DLD1 (cell line): ENCODE data around the gene GOLPH3.
"Not testable (repeated sequence)": the region's sequence is repeated elsewhere in the genome, so short reads cannot be mapped to it uniquely, and the experiment has no call there.

Experiments
- in situ Hi-C: cut with HindIII; loops from 2 replicates; pipeline ENCODE4 v1.10.0; 2017; ENCODE audit warnings: low sequenced_read_pairs

GOLPH3 gene

DNA sequence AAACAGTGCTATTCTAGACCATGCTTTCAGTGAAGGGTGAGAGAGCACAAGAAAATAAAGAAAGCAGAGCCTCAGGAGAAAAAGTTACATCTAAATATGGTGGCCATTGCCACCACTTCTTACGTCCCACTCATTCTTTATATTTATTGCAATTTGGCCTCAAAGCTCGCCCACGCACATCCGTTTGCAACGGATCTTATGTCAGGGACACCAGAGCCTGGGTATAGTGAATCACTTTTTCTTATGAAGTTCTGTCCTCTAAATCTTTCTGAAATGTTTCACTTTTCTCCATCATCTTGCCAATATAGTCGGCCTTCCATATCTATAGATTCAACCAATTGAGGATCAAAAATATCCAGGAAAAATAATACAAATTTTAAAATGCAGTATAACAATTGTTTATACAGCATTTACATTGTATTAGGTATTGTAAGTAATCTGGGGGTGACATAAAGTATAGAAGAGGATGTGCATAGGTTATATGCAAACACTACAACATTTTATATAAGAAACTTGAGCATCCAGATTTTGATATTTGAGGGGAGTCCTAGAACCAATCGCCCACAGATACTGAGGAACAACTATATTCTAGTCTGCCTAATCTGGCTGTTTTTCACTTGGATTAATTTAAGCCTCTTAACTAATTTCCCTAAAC lies 35.2 kb downstream of the GOLPH3 start:
- in situ Hi-C loops: no loop called here

DNA sequence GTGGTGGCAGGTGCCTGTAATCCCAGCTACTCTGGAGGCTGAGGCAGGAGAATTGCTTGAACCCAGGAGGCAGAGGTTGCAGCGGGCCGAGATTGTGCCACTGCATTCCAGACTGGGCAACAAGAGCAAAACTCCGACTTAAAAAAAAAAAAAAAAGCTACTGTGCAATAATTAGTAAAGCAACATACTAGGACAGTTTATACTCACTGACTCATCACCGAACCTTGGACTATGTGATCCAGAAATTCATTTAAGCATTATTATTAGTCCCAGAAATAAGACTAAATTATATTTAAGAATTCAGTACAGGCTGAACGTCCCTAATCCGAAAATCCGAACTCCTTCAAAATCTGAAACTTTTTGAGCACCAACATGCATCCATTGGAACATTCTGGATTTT lies 37.8 kb downstream of the GOLPH3 start:
- in situ Hi-C loops: no loop called here

DNA sequence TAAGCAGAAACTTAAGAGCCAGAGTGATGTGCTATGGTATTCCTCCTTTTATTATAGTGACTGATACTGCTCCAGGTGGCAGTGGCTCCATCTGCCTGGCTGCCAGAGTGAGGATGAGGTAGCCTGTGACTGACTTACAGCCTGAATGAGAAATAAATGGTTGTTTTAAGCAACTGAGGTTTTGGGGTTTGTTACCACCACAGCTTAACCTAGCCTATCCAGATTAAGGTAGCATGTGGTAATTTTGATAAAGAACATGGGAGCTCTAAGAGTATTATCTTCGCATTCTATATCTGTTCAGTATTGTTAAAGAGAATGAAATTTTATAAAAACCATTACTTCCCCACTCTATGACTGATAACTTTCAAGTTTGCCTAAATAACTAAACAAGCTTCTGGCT lies 39.0 kb downstream of the GOLPH3 start:
- in situ Hi-C loops: no loop called here

DNA sequence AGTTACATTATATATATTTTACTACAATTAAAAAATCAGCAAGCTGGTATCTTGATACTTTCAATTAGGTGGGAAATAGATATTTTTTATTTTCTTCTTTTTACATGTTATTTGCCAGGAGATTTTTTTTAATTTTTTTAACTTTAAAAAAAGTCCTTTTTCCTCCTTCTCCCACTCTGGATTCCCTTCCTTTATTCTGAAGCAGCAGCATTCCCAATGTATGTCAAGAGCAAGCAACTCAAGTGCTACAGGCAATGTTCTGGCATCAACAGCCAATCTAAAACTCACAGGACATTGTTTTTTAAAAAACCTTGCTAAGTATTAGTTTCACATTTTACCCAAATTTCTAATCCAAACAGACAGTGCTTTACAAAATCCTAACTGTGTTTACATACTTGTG lies 41.4 kb downstream of the GOLPH3 start:
- in situ Hi-C loops: no loop called here

DNA sequence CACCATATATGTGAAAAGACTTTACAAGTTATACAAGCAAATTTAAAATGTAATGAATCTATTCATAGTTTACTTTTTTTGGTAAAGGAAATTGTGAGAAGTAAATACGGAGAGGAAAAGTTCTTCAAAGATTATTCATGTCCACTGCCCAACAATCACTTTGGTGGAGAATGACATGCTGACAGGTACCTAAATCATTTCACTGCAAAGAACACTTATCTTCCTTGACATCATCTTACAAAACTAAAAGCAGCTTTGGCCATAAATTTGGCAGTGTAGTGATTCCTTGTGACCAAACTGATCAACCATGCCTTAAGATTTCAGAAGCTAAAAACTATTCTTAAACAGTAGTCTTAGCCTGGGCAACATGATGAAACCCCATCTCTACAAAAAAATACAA lies 42.5 kb downstream of the GOLPH3 start:
- in situ Hi-C loops: no loop called here

DNA sequence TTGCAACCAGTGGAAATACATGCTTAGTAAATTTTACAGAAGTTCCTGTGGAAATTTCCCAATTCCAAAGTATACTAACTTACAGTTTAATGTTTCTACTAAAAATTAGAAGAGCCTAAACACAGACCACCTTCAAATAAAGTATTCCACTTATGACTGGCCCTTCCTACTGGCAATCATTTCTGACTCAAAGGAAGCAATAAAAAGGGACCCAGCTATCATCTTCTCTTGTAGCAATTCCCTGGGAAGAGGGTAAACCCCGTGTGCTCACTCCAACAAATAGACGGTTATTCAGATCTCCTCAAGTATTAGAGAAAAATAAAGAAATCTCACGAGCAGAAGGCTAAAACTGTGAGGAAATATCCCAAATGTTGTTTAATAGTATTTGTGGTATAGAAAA lies 43.3 kb downstream of the GOLPH3 start:
- in situ Hi-C loops: no loop called here

DNA sequence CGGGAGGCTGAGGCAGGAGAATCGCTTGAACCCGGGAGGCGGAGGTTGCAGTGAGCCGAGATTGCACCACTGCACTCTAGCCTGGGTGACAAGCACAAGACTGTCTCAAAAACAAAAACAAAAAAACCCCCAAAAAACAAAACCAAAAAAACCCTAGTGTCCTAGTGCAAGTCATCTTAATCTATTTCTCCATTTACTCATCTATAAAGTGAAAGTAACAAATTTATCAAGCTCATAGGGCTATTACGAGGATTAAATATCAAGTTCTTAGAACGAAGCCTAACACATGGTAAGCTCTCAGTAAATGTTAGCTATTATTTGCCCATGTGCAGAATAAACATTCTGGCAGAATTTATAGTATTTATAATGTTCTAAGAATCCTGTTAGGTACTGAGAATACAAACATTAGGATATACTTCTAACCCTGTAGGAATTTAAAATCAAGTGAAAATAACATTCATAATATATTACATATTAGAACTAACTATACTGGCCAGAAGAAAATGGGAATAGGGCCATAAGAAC lies 45.0 kb downstream of the GOLPH3 start:
- in situ Hi-C loops: no loop called here

DNA sequence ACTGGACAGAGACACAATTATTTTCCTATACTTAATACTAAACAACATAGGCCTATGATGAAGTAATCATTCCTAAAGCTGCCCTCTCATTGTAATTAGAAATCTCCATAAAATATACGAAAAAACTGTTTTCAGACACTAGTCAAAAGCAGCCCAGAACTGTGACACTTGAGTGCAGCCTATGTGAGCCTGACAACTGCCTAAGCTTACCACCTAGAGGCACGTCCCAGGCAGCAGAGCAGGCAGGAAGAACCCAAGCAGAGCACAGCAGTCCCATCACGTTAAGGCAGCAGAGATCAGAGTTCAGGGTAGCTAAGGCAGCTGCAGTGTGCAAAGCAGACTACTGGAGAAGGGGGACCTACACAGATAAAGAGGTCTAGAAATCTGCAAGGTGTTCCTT lies 46.4 kb downstream of the GOLPH3 start:
- in situ Hi-C loops: no loop called here

DNA sequence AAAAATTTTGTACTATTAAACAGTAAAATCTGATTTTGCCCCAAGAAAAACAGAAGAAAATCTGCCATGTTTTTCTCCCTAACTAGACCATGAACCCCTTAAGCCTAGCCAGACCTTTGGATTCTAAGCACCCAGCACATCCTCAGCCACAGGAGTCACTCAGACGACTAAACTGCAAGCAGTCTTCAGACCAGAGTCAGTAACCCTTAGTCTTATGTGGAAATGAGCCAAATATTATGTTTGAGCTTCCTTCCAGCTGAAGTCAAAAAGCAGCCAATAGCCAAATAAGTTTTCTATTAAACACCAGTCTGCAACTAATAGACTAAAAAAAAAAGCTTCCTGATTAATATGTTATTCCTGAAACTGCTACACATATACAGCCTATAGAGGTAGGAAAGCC lies 47.4 kb downstream of the GOLPH3 start:
- in situ Hi-C loops: no loop called here

DNA sequence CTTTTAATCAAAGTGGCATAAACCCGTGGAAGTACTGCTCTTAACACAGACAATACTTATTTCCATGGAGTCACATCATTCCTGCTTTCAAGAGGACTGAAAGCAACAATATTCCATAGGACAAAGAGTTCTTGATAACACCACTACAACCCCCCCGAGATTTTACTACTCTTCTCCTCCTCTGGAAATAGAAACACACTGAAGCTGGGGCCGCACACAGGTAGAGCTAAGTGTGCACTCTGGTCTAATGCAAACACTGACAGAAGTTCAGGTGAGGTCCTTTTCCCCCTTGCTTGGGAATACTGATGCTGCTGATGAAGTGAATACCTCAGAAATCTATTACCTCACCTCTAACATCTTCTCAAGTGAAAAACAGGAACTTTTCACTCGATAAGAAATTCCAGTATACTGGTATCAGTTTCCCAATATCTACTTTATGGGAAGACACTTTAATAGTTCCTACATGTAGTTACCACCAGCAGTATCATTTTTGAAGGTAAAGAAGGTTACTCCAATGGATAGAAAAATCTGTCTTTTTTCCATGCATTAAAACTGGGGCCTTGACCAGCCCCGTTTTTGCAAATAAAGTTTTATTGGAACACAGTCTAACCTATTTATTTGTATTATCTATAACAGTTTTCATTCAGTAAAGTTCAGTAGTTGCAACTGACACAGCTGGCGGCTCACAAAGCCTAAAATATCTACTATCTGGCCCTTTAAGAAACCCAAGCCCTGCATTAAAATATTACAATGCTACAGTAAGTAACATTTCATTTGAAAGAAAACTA lies 50.0 kb downstream of the GOLPH3 start:
- in situ Hi-C loops: no loop called here

DNA sequence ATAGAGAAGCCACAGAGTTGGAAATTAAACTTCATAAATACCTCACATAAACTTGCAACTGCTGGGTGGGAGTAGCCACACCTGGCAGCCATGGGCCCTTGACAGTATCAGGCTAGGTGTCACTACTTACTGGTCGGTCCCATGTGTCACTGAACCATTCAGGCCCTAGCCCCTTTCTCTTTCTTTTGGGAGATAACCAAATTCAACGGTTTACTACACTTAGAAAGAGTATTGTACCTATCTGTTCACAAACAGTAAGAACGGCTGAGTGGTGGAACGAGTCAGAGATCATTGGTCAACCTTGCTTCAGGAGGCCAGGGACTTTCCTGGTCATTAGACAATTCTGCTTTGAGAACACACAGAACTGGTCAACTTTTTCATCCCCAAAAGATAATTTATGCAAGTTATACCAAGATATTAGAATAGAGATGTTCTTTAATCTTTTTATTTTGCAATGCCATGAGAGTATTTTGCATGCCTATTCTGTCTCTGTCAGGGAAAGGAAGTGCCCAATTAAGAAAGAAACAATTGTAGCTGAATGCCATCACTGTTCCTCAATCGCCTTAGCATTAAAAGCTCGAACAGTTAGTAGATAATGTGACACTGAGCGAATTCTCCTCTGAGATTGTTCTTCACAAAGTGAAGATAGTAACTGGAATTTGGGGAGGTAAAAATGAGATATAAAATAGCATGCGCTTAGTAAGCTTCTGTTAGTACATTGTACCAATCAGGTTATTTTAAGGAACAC lies 50.9 kb downstream of the GOLPH3 start:
- in situ Hi-C loops: no loop called here

DNA sequence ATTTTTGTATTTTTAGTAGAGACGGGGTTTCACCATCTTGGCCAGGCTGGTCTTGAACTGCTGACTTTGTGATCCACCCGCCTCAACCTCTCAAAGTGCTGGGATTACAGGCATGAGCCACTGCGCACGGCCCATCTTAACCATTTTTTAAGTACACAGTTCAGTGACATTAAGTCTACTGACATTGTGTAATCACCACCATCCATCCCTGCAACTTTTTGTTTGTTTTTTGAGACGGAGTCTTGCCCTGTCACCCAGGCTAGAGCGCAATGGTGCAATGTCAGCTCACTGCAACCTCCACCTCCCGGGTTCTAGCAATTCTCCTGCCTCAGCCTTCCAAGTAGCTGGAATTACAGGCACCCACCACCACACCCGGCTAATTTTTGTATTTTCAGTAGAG lies 55.2 kb downstream of the GOLPH3 start:
- in situ Hi-C loops: not testable (repeated sequence)

DNA sequence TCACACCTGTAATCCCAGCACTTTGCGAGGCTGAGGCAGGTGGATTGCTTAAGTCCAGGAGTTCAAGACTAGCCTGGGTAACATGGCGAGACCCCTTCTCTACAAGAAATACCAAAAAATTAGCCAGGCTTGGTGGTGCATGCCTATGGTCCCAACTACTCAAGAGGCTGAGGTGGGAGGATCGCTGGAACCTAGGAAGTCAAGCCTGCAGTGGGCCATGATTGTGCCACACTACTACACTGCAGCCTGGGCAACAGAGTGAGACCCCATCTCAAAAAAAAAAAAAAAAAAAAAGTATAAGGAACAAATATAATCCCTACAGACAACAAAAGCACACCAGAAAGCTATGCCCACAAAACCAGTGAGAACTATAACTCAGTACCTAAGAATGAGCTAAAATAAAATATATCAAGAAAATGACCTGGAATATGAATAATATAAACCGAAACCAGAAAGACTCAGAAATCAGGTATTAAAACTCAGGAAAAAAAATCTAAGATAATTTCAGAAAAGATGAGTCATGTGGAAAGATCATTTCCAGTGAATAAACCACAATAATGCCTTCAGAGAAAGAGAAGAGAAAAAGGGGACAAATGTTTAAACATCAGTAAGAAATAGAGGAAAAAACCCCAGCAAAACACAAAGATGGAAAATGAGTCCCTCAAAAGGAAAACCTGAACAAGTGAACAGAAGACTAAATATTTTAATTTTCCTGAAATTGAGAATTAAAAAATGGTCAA lies 57.4 kb downstream of the GOLPH3 start:
- in situ Hi-C loops: no loop called here

DNA sequence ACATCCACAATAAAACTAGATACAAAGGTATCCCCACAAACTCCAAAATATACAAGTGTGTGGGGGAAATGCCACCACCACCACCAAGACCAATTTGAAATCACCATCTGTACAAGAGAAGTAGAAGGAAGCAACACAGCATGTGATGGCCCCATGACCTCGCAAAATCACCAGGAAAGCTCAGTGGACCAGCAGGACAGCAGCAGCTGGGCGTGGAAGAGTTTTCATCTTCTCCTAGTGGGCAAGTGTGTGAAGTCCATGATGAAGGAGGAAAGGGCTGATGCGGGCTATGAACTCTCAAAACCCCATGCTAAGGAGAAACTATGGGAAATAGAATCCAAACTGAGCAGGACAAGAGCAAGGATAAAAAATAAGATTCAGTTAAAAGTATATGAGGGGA lies 58.1 kb downstream of the GOLPH3 start:
- in situ Hi-C loops: no loop called here

DNA sequence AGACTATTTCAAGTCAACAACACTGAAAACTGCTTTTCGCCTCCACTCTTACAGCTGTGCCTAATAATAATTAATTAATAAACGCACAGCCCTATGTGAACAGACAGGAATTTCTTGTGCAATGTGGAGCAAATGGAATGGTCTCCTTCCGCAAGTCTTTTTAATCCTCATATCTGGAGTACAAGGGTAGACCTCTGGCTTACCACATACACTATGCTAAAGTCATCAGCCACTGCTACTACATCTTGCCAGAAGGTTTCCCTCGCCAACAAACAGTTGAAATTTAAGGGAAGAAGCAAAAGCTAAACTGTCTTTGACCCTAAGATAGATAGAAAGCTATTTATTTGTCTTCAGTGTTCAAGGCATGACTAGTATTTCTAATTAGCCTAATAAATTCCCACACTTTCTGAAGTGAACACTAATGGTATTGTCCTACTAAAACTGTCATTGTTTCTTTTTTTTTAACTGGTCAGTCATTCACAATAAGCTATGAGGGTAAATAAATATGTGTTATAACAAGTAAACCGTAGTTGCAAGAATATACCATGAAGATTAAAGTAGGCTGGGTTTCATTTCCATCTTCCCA lies 63.9 kb downstream of the GOLPH3 start:
- in situ Hi-C loops: no loop called here

DNA sequence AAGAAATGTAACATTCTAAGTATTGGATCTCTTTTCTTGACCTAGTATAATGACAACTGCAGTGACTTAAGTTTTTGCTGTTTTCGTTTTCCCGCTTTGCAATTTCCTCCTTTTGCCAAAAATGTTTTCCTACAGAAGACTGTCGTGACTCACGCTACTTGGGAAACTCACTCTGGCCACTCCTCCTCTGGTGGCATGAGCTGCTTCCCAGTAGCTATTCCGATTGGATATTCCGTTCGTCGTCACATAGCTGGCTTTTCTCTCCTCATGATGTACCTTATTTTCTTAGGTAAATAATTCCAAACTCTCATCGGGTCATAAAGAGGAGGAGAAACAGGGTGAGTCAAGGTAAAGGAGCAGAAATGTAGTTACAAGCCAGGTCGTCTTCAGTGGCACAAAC lies 64.9 kb downstream of the GOLPH3 start:
- in situ Hi-C loops: no loop called here

DNA sequence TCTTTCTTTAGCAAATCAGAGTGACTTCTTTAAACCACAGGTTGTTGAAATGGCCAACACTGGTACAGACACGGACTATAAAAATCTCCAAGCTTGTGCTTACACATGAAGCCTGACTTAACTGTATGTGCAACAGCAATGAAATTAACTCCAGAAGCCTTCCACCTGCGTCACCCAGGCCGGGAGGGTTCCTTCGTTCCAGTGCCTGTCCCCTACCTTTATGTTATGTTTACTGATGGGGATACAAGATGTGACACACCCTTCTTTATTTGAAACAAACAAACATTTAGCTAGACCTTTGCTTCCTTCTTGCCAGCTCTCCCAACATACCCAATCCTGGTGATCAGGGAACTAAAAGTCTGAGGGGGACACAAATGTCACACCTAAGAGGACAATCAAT lies 66.0 kb downstream of the GOLPH3 start:
- in situ Hi-C loops: no loop called here

DNA sequence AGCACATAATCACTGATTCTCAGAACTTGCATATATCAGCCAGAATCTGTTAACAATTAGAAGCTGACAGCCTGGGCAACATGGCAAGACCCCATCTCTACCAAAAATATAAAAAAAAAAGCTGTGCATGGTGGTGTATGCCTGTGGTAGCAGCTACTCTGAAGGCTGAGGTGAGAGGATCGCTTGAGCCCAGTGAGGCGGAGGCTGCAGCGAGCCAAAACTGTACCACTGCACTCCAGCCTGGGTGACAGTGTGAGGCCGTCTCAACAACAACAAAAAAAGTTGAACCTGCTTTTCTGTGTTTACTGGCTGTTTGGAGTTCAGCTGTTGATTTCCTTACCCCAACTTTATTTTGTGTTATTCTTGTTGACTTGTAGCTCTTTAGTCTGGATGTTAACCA lies 66.8 kb downstream of the GOLPH3 start:
- in situ Hi-C loops: no loop called here

DNA sequence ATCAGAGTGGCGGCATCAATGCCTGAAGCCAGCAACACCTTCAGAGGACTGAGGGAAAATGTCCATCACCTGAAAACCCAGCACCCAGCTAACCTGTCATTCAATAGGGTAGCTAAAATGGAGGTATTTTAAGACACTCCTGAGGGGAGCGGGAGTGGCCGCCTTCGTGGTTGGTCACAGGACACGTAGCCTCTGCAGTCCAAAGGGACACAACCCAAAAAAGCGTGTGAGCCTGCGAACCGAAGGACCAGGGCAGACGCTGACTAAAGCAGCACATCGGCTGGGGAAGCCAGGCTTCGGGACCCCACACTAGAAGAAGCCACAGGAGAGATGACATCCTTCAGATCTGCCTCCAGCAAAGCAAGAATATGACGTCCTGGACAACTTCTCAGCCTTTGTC lies 70.6 kb downstream of the GOLPH3 start:
- in situ Hi-C loops: no loop called here

DNA sequence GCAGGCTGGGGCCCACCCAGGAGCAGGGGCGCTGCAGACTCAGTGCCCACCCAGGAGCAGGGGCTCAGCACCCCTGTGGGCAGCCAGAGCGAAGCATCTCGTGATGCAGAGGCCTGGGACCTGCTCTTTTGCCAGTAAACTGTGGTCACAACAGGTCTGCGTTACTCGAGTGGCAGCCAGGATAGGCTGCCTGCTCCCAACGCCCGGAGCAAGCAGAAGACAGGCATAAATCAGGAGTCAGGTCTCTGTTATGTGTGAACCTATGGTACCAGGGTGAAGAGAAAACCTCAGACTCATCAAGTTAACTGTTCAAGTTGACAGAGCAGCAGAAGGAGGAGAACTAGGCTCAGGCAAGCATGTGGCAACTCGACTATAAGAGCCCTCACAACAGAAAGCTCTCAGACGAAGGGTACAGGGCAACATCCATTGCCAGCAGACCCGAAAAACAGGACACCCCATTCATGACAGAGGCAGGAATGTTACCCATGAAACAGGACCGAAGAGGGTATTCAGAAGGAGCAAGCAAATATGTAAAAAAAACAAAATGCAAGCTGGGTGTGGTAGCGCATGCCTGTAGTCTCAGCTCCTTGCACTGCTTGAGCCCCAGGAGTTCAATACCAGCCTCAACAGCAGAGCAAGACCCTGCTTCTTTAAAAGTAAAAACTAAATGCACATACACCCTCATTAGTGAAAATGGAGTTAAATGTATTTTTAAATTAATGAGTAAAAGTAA lies 71.7 kb downstream of the GOLPH3 start:
- in situ Hi-C loops: no loop called here
